Caco-2 (cell line): ENCODE data around the gene NHSL2. TPM values are rescaled to one million over a fixed set of nuclear protein-coding genes. Genes with fewer than 3 reads are reported as not detected.

Source experiments
- BruUV-seq: library from RNA; stranded (reverse); fragments of 400-500 nt; replicated peaks from 2 replicates; lab custom pipeline; 2021; lab: Mats Ljungman, UMichigan
- CTCF ChIA-PET: fragments of 300-600 bp; sonication (Branson Sonifier 250); formaldehyde crosslinking; loops from one replicate; lab custom pipeline; 2022; ENCODE audit warnings: antibody characterized with exemption; lab: Charles Lee
- POLR2A ChIA-PET: fragments of 300-600 bp; sonication (Branson Sonifier 250); formaldehyde crosslinking; loops from one replicate; lab custom pipeline; 2022; ENCODE audit warnings: antibody characterized with exemption; lab: Charles Lee
- DNase-seq, 2 experiments: peaks; one replicate each; pipeline versions ENCODE4 v3.0.0 to v3.0.0-alpha.2; 2020 to 2022
- H3K27me3 ChIP-seq: replicated peaks from 2 replicates; pipeline ENCODE4 v1.6.0; 2011; ENCODE audit warnings: low read length; ENCODE audit not compliant: control insufficient read depth, insufficient read depth
- H3K36me3 ChIP-seq: 2 replicates; pipeline ENCODE4 v1.5.1; 2011; ENCODE audit warnings: low read length; ENCODE audit not compliant: control insufficient read depth, insufficient read depth
- H3K4me1 ChIP-seq: fragments of 250-450 bp; sonication (Bioruptor Pico); 2 replicates; pipeline ENCODE4 v1.5.1; 2020; ENCODE audit warnings: mild to moderate bottlenecking
- H3K4me3 ChIP-seq: 2 replicates; pipeline ENCODE4 v1.5.1; 2011; ENCODE audit warnings: low read depth, mild to moderate bottlenecking, control low read depth, low read length
- H3K9me3 ChIP-seq: fragments of 250-450 bp; sonication (Bioruptor Pico); 2 replicates; pipeline ENCODE4 v1.5.1; 2020; ENCODE audit warnings: mild to moderate bottlenecking, moderate library complexity
- H3K27ac Mint-ChIP-seq: one replicate; pipeline ENCODE4 v1.8.0; 2022; ENCODE audit warnings: mixed read lengths; ENCODE audit not compliant: unreplicated experiment
- H3K27me3 Mint-ChIP-seq: one replicate; pipeline ENCODE4 v1.8.0; 2022; ENCODE audit warnings: mixed read lengths; ENCODE audit not compliant: insufficient read depth, unreplicated experiment
- H3K36me3 Mint-ChIP-seq: one replicate; pipeline ENCODE4 v1.8.0; 2022; ENCODE audit warnings: mild to moderate bottlenecking, mixed read lengths; ENCODE audit not compliant: insufficient read depth, unreplicated experiment
- H3K4me1 Mint-ChIP-seq: one replicate; pipeline ENCODE4 v1.8.0; 2022; ENCODE audit warnings: low read depth, mixed read lengths; ENCODE audit not compliant: unreplicated experiment
- H3K4me3 Mint-ChIP-seq: one replicate; pipeline ENCODE4 v1.8.0; 2022; ENCODE audit warnings: mild to moderate bottlenecking, moderate library complexity, mixed read lengths; ENCODE audit not compliant: unreplicated experiment
- H3K9me3 Mint-ChIP-seq: one replicate; pipeline ENCODE4 v1.8.0; 2022; ENCODE audit warnings: mixed read lengths; ENCODE audit not compliant: unreplicated experiment
- intact Hi-C: fragments of 100-400 bp; cut with micrococcal nuclease; formaldehyde crosslinking; loops from one replicate; pipeline ENCODE4 v1.10.0; 2022; ENCODE audit not compliant: unreplicated experiment
- total RNA-seq: library from RNA; stranded (reverse); gene quantifications from 2 replicates; pipeline ENCODE4 v1.2.3, GENCODE V29; 2022
- TF ChIP-seq, protein P1 (sequence below), 2 experiments: fragments of 200-600 bp in 1 of 2; IDR thresholded peaks; 1 replicate in 1 of 2; 2 replicates in 1 of 2; pipeline versions ENCODE4 v1.5.1 to v1.8.0; 2011 to 2022; ENCODE audit warnings: antibody characterized with exemption in 1 of 2, control low read depth in 1 of 2, inconsistent platforms in 1 of 2, low read depth in 1 of 2, low read length in 1 of 2, mild to moderate bottlenecking in 1 of 2, moderate library complexity in 1 of 2; ENCODE audit not compliant: insufficient read depth in 1 of 2, severe bottlenecking in 1 of 2, unreplicated experiment in 1 of 2

The NHSL2 gene
- total RNA-seq, 1 experiment from 2014 or later = 0.18 TPM

DNA sequence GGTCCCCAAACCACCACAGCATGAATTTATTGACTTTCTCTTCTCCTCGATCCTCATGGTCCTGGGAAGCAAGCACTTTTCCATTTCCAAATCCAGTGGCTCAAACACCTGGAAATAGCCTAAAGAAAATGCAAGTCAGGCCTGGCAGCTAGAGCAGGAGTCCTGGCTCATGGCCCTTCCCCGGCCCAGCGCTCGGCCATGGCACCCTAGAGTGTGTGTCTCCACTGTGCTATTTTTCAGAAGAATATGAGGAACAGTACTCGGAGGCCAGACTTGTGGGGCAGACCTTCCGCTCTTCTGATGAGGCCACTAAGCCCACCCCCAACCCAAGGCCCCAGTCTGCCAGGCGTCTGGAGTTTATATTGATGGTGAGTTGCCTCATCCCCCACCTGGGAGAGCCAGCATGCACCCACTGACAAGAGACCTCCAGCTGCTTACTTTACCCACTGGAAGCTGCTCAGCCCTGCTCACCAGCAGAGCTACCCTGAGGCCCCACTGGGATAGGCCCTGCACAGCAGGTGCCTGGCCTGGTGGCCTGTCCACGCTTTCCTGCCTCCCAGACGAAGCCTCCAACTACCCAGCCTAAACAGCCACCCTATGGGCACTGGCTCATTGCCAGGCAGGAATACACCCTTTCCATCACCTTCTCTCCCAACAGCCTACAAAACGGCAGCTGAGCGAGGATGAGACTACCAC lies 223.4 kb downstream of the NHSL2 start:
- ChIA-PET CTCF (no interaction called here), POLR2A (no interaction called here)
- intact Hi-C loops = no loop called here
- no TSS peak for BruUV-seq
- Histone ChIP-seq H3K36me3 (no peaks in the 10 kb centered on the region), H3K4me3 (no peak overlapping the region), H3K27me3 (no peaks in the 10 kb centered on the region), H3K4me1 (no peaks in the 10 kb centered on the region), H3K9me3 (no peaks in the 10 kb centered on the region)
- no peaks in the 10 kb centered on the region for H3K4me1 Mint-ChIP-seq
- no peak for DNase-seq
- no peaks in the 10 kb centered on the region for H3K36me3 Mint-ChIP-seq
- H3K9me3 Mint-ChIP-seq = no peaks in the 10 kb centered on the region
- TF ChIP-seq, protein P1, sequence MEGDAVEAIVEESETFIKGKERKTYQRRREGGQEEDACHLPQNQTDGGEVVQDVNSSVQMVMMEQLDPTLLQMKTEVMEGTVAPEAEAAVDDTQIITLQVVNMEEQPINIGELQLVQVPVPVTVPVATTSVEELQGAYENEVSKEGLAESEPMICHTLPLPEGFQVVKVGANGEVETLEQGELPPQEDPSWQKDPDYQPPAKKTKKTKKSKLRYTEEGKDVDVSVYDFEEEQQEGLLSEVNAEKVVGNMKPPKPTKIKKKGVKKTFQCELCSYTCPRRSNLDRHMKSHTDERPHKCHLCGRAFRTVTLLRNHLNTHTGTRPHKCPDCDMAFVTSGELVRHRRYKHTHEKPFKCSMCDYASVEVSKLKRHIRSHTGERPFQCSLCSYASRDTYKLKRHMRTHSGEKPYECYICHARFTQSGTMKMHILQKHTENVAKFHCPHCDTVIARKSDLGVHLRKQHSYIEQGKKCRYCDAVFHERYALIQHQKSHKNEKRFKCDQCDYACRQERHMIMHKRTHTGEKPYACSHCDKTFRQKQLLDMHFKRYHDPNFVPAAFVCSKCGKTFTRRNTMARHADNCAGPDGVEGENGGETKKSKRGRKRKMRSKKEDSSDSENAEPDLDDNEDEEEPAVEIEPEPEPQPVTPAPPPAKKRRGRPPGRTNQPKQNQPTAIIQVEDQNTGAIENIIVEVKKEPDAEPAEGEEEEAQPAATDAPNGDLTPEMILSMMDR (IDR thresholded peaks at IDR 0.05; ENCODE audit: insufficient read depth in 1 of 2, low read depth in 1 of 2, low read length in 1 of 2, severe bottlenecking in 1 of 2, unreplicated experiment in 1 of 2) = no peak
- peaks cover 11% of the 10 kb centered on the region for H3K27me3 Mint-ChIP-seq
- no peak overlapping the region for H3K27ac Mint-ChIP-seq
- H3K4me3 Mint-ChIP-seq = no peak overlapping the region

DNA sequence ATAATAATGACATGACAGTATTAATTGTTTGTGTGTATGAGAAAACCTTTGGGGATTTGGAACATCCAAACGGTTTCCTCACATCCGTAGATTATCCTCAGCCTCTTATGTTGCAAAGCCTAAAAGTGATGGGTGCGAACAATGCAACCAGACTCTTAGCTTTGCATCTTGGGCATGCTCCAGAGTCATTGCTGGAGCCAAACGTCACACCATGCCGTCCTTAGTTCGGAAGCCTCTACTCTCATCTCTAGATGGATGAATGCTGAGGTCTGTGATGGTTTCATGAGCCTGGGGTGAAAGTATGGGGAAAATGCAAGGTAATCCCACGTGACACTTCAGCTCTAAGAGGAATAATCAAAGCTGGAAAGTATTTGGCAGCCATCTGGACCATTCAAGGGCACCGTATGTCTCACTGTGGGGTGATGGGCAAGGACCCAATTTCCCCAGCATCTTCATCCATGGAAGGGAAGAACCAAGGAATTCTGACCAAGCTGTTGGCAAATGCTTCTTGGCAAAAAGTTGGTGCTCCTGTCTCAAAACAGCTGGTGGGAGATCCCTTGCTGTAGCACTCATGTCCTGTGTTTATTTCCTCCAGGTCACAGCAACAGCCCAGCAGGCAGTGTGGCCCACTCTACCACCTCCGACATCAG lies 227.3 kb downstream of the NHSL2 start:
- TF ChIP-seq, protein P1 (IDR thresholded peaks at IDR 0.05; ENCODE audit: insufficient read depth in 1 of 2, low read depth in 1 of 2, low read length in 1 of 2, severe bottlenecking in 1 of 2, unreplicated experiment in 1 of 2) = no peak
- no peak for DNase-seq
- BruUV-seq = no TSS peak
- H3K4me3 ChIP-seq = no peak overlapping the region
- H3K27me3 Mint-ChIP-seq = peaks cover 7% of the 10 kb centered on the region
- H3K4me1 ChIP-seq = no peaks in the 10 kb centered on the region
- no peak overlapping the region for H3K4me3 Mint-ChIP-seq
- no peaks in the 10 kb centered on the region for H3K9me3 ChIP-seq
- no peaks in the 10 kb centered on the region for H3K9me3 Mint-ChIP-seq
- no peak overlapping the region for H3K27ac Mint-ChIP-seq
- POLR2A ChIA-PET = no interaction called here
- CTCF ChIA-PET = no interaction called here
- no peaks in the 10 kb centered on the region for H3K27me3 ChIP-seq
- H3K36me3 Mint-ChIP-seq = no peaks in the 10 kb centered on the region
- intact Hi-C loops = no loop called here
- H3K36me3 ChIP-seq = no peaks in the 10 kb centered on the region
- no peaks in the 10 kb centered on the region for H3K4me1 Mint-ChIP-seq

DNA sequence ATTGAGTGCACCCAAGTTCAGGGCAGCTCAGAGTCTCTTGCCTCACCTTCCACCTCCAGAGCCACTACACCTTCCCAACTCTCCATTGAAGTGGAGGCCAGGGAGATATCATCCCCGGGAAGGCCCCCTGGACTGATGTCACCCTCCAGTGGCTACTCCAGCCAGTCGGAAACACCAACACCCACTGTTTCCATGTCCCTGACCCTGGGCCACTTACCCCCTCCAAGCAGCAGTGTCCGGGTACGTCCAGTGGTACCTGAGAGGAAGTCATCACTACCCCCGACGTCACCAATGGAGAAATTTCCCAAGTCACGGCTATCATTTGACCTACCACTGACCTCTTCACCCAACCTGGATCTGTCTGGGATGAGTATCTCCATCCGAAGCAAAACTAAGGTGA lies 228.9 kb downstream of the NHSL2 start:
- H3K9me3 Mint-ChIP-seq = no peaks in the 10 kb centered on the region
- POLR2A ChIA-PET = no interaction called here
- Histone ChIP-seq H3K9me3 (no peaks in the 10 kb centered on the region), H3K4me1 (no peaks in the 10 kb centered on the region), H3K4me3 (no peak overlapping the region), H3K36me3 (no peaks in the 10 kb centered on the region), H3K27me3 (no peaks in the 10 kb centered on the region)
- DNase-seq = no peak
- no peak overlapping the region for H3K27ac Mint-ChIP-seq
- no peaks in the 10 kb centered on the region for H3K4me1 Mint-ChIP-seq
- H3K4me3 Mint-ChIP-seq = no peak overlapping the region
- no TSS peak for BruUV-seq
- H3K36me3 Mint-ChIP-seq = no peaks in the 10 kb centered on the region
- H3K27me3 Mint-ChIP-seq = peaks cover 4% of the 10 kb centered on the region
- TF ChIP-seq, protein P1 (IDR thresholded peaks at IDR 0.05; ENCODE audit: insufficient read depth in 1 of 2, low read depth in 1 of 2, low read length in 1 of 2, severe bottlenecking in 1 of 2, unreplicated experiment in 1 of 2) = no peak
- intact Hi-C loops = no loop called here
- CTCF ChIA-PET = no interaction called here
